Right atrium auricular region (tissue), 2 donors: ENCODE results near the gene TMEM51. TPM values are rescaled to one million over a fixed set of nuclear protein-coding genes. Genes with fewer than 3 reads are reported as not detected.

ENCODE experiments used
- DNase-seq: peaks from one replicate; pipeline ENCODE4 v3.0.0-alpha.2; 2019; ENCODE audit warnings: low spot score
- H3K27ac ChIP-seq, 2 donors: fragments of 200-600 bp; sonication (generic); 1 replicate in 1 of 2; 2 replicates in 1 of 2; pipeline ENCODE4 v1.5.1; 2016 to 2019
- H3K27me3 ChIP-seq, 2 donors: fragments of 200-600 bp; sonication (generic); one replicate each; pipeline versions ENCODE4 v1.5.1 to v1.6.0; 2017 to 2019
- H3K36me3 ChIP-seq: fragments of 200-600 bp; sonication (generic); one replicate; pipeline ENCODE4 v1.5.1; 2016
- H3K4me1 ChIP-seq, 2 donors: fragments of 200-600 bp; sonication (generic); one replicate each; pipeline versions ENCODE4 v1.5.1 to v1.6.0; 2017 to 2019
- H3K4me3 ChIP-seq, 2 donors: fragments of 200-600 bp; sonication (generic); 1 replicate in 1 of 2; 2 replicates in 1 of 2; pipeline ENCODE4 v1.5.1; 2017 to 2019; ENCODE audit warnings: mild to moderate bottlenecking in 1 of 2, moderate library complexity in 1 of 2
- H3K9me3 ChIP-seq, 2 donors: fragments of 200-600 bp; sonication (generic); one replicate each; pipeline ENCODE4 v1.5.1; 2019
- total RNA-seq, 2 donors: library from RNA; depleted of rRNA; stranded (reverse); fragments of >200 nt; gene quantifications; one replicate each; pipeline ENCODE4 v1.1.0, GENCODE V29; 2016
- TF ChIP-seq, protein P1 (sequence below), 2 donors: fragments of 200-600 bp; sonication (generic); IDR thresholded peaks; one replicate each; pipeline ENCODE4 v1.5.1; 2019; ENCODE audit warnings: antibody characterized with exemption in 2 of 2

The TMEM51 gene
- total RNA-seq, 2 donors from 2014 or later: 3.2 to 6.6 TPM

DNA sequence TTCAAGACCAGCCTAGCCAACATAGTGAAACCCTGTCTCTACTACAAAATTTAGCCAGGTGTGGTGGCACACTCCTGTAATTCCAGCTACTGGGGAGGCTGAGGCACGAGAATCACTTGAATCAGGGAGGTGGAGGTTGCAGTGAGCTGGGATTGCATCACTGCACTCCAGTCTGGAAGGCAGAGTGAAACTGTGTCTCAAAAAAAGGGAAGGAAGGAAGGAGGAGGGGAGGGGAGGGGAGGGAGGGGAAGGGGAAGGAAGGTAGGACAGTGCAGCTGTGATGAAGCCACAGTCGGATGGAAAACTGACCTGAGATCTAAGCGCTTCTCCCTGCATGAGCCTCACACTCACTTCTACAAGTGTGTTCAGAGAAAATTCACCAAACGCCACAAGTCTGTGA is 71.4 kb downstream of the TMEM51 start:
- no peaks in the 10 kb centered on the region for H3K9me3 ChIP-seq
- no peaks in the 10 kb centered on the region for H3K36me3 ChIP-seq
- H3K27me3 ChIP-seq: no peaks in the 10 kb centered on the region
- H3K27ac ChIP-seq: no peak overlapping the region
- DNase-seq: no peak
- no peaks in the 10 kb centered on the region for H3K4me1 ChIP-seq
- H3K4me3 ChIP-seq: no peak overlapping the region
- TF ChIP-seq, protein P1, sequence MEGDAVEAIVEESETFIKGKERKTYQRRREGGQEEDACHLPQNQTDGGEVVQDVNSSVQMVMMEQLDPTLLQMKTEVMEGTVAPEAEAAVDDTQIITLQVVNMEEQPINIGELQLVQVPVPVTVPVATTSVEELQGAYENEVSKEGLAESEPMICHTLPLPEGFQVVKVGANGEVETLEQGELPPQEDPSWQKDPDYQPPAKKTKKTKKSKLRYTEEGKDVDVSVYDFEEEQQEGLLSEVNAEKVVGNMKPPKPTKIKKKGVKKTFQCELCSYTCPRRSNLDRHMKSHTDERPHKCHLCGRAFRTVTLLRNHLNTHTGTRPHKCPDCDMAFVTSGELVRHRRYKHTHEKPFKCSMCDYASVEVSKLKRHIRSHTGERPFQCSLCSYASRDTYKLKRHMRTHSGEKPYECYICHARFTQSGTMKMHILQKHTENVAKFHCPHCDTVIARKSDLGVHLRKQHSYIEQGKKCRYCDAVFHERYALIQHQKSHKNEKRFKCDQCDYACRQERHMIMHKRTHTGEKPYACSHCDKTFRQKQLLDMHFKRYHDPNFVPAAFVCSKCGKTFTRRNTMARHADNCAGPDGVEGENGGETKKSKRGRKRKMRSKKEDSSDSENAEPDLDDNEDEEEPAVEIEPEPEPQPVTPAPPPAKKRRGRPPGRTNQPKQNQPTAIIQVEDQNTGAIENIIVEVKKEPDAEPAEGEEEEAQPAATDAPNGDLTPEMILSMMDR (IDR thresholded peaks at IDR 0.05): no peak

DNA sequence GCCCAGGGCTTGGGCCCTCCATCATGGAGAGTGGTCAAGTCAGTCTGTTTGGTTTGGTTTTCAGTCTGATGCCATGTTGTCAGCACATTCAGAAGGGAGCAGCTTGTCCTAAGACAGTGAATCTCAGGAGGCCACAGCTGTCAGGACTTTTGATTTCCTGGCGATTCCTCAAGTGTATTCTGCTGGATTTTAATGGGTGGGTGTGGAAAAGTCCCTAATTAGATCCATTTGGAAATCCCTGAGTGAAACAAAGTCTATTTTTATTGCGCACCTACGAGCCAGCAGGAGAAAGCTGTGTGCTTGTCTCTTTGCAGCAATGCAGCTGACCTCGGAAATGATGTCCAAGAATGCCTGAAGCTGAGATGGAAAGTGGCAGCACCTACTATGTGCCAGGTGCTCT is 71.9 kb downstream of the TMEM51 start:
- Histone ChIP-seq H3K36me3 (no peaks in the 10 kb centered on the region), H3K4me1 (no peaks in the 10 kb centered on the region), H3K9me3 (no peaks in the 10 kb centered on the region), H3K27ac (no peak overlapping the region), H3K27me3 (no peaks in the 10 kb centered on the region), H3K4me3 (no peak overlapping the region)
- TF ChIP-seq, protein P1 (IDR thresholded peaks at IDR 0.05): no peak
- no peak for DNase-seq

DNA sequence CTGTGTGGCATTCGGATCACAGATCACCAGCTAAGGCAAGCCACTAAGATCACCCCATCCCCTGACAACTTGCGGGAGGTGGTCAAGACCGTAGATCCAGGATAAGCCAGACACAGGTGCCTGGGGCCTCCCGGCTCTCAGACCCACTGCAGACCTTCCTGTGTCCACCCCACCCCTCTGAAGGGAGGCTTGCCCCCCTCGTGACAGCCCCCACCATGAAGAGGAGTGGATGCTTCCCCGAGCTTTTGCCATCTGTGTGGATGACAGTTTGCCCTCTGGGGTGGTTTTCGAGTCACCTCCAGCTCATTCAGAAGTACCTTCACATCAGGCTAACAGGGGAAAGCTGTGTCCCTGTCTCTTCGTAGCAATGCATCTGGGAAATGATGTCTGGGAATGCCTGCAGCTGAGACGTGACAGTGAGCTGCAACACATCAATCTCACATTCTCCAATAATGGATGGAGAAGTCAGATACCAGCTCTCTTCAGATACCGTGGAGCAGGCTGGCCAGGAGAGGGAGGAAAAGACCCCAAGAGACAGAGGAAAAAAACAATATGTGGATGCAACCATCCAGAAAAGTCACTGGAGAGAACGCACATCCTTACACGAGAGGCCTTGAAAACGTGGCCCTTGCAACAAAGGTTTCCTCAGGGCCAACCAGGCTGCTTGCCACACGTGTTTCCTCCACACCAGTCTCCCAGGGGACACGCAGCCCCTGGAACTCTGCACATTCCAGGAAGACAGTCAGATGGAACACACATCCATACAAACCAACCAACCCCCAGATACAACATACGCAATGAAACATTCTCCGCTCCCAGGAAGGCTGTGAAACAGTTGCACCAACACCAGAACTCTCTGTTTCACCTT is 73.1 kb downstream of the TMEM51 start:
- TF ChIP-seq, protein P1 (IDR thresholded peaks at IDR 0.05): no peak
- H3K4me1 ChIP-seq: no peaks in the 10 kb centered on the region
- no peaks in the 10 kb centered on the region for H3K36me3 ChIP-seq
- no peak overlapping the region for H3K4me3 ChIP-seq
- H3K9me3 ChIP-seq: no peaks in the 10 kb centered on the region
- no peak overlapping the region for H3K27ac ChIP-seq
- DNase-seq: no peak
- H3K27me3 ChIP-seq: no peaks in the 10 kb centered on the region

DNA sequence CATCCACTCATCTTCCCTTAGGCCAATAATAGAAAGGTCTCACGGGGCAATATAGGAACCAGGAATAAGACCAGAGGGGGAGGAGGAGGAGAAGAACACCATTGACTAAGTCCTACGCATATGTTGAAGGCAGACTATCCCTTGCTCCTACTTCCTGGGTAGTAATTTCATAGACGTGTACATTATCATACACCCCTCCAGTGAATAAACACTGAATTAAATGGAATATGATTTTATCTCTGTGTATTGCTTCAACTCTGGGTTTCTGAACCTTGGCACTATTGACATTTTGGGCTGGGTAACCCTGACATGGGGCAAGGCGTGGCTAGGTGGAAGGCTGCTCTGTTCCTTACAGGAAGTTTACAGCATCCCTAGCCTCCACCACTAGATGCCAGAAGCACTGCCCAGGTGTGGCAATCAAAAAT is 76.2 kb downstream of the TMEM51 start:
- TF ChIP-seq, protein P1 (IDR thresholded peaks at IDR 0.05): no peak
- no peak for DNase-seq
- H3K4me1 ChIP-seq: no peaks in the 10 kb centered on the region
- H3K27me3 ChIP-seq: no peaks in the 10 kb centered on the region
- no peak overlapping the region for H3K27ac ChIP-seq
- no peaks in the 10 kb centered on the region for H3K36me3 ChIP-seq
- H3K9me3 ChIP-seq: no peaks in the 10 kb centered on the region
- H3K4me3 ChIP-seq: no peak overlapping the region

DNA sequence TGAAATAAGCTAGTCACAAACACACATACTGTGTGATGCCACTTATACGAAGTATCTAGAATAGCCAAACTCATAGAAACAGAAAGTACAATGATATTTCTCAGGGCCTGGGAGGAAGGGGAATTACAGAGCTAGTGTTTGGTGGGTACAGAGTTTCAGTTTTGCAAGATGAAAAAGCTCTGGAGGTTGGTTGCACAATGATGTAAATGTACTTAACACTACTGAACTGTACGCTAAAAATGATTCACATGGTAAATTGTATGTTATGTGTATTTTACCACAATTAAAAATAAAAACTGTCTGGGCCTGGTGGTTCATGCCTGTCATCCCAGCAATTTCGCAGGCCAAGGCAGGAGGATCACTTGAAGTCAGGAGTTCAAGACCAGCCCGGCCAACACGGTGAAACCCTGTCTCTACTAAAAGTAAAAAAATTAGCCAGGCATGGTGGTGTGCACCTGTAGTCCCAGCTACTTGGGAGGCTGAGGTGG is 78.2 kb downstream of the TMEM51 start:
- H3K36me3 ChIP-seq: no peaks in the 10 kb centered on the region
- H3K9me3 ChIP-seq: no peaks in the 10 kb centered on the region
- no peak overlapping the region for H3K4me3 ChIP-seq
- H3K4me1 ChIP-seq: no peaks in the 10 kb centered on the region
- no peak overlapping the region for H3K27ac ChIP-seq
- no peaks in the 10 kb centered on the region for H3K27me3 ChIP-seq
- no peak for DNase-seq
- TF ChIP-seq, protein P1 (IDR thresholded peaks at IDR 0.05): no peak
